Natural killer cell (primary cell): Measurements from ENCODE around the gene GABBR2. TPM values are rescaled to one million over a fixed set of nuclear protein-coding genes. Genes with fewer than 3 reads are reported as not detected.

Source experiments
- ATAC-seq, 3 donors: fragments of 150-1000 bp in 2 of 3; fragments of 200-7000 bp in 1 of 3; cut with Tn5 transposase; 1 replicate in 1 of 3; 2 replicates in 2 of 3; pipeline ENCODE4 v1.10.0; 2021; ENCODE audit warnings: mild to moderate bottlenecking in 2 of 3, moderate library complexity in 2 of 3
- DNase-seq, 2 donors: peaks; one replicate each; pipeline versions ENCODE4 v3.0.0 to v3.0.0-alpha.2; 2013 to 2021; ENCODE audit warnings: mixed read lengths in 1 of 2
- H3K27ac ChIP-seq: one replicate; pipeline ENCODE4 v1.5.1; 2013; ENCODE audit warnings: mild to moderate bottlenecking, low read length
- H3K27me3 ChIP-seq: one replicate; pipeline ENCODE4 v1.6.1; 2013; ENCODE audit warnings: low read length; ENCODE audit not compliant: control insufficient read depth, insufficient read depth
- H3K36me3 ChIP-seq: one replicate; pipeline ENCODE4 v1.6.1; 2013; ENCODE audit warnings: low read length; ENCODE audit not compliant: control insufficient read depth, insufficient read depth
- H3K4me1 ChIP-seq: one replicate; pipeline ENCODE4 v1.6.1; 2013; ENCODE audit warnings: low read length; ENCODE audit not compliant: control insufficient read depth, insufficient read depth
- H3K4me3 ChIP-seq: one replicate; pipeline ENCODE4 v1.5.1; 2013; ENCODE audit warnings: low read length
- H3K9me3 ChIP-seq: one replicate; pipeline ENCODE4 v1.6.1; 2013; ENCODE audit warnings: low read length; ENCODE audit not compliant: control insufficient read depth, insufficient read depth
- H3K27ac Mint-ChIP-seq, 2 donors: one replicate each; pipeline ENCODE4 v1.8.0; 2022; ENCODE audit warnings: mild to moderate bottlenecking in 2 of 2, mixed read lengths in 2 of 2, moderate library complexity in 1 of 2
- H3K27me3 Mint-ChIP-seq, 2 donors: one replicate each; pipeline ENCODE4 v1.8.0; 2022; ENCODE audit warnings: low read depth in 2 of 2, mixed read lengths in 2 of 2
- H3K36me3 Mint-ChIP-seq: one replicate; pipeline ENCODE4 v1.8.0; 2022; ENCODE audit warnings: mixed read lengths
- H3K4me1 Mint-ChIP-seq, 2 donors: one replicate each; pipeline ENCODE4 v1.8.0; 2022; ENCODE audit warnings: mixed read lengths in 2 of 2
- H3K4me3 Mint-ChIP-seq: one replicate; pipeline ENCODE4 v1.8.0; 2022; ENCODE audit warnings: mild to moderate bottlenecking, moderate library complexity, mixed read lengths
- H3K9me3 Mint-ChIP-seq, 2 donors: one replicate each; pipeline ENCODE4 v1.8.0; 2022; ENCODE audit warnings: mixed read lengths in 2 of 2
- CTCF ChIP-seq: fragments of 200-600 bp; IDR thresholded peaks from one replicate; pipeline ENCODE4 v1.8.0; 2022; ENCODE audit warnings: antibody characterized with exemption
- WGBS: methylation state at CpG from one replicate; pipeline ENCODE4 v1.1.7; 2013; ENCODE audit warnings: missing lambda C conversion rate; ENCODE audit not compliant: insufficient coverage; 5-methylcytosine and 5-hydroxymethylcytosine counted together
- intact Hi-C: fragments of 100-400 bp; cut with micrococcal nuclease; formaldehyde crosslinking; loops from one replicate; pipeline ENCODE4 v1.14.2; 2022
- total RNA-seq, 4 donors: library from RNA; stranded (reverse); fragments of 120-200 nt in 1 of 4; gene quantifications; one replicate each; pipeline versions ENCODE4 v1.2.3 to v1.2.4, GENCODE V29; 2013 to 2022

The GABBR2 gene
- total RNA-seq, 3 donors from 2014 or later (not counting 1 experiment from before 2014, with no cell fraction given), result not detected

GRCh38 chr9:98482226-98482625 is 226.5 kb downstream of the GABBR2 start:
- no peaks in the 10 kb centered on the region for H3K4me1 Mint-ChIP-seq
- 78% methylated on average over 5 of the region's 5 CpGs for WGBS
- no peak overlapping the region for H3K4me3 ChIP-seq
- H3K27me3 Mint-ChIP-seq, result peaks cover 22 to 53% of the 10 kb centered on the region in 2 donors
- H3K36me3 Mint-ChIP-seq, result no peaks in the 10 kb centered on the region
- TF ChIP-seq CTCF, result no peak
- no peaks in the 10 kb centered on the region for H3K9me3 ChIP-seq
- H3K4me3 Mint-ChIP-seq, result no peak overlapping the region
- peaks cover 5% of the 10 kb centered on the region for H3K27me3 ChIP-seq
- DNase-seq, result no peak
- no peak for ATAC-seq
- no peaks in the 10 kb centered on the region for H3K9me3 Mint-ChIP-seq
- no peaks in the 10 kb centered on the region for H3K36me3 ChIP-seq
- no peaks in the 10 kb centered on the region for H3K4me1 ChIP-seq
- intact Hi-C loops, result no loop called here
- H3K27ac Mint-ChIP-seq, result no peak overlapping the region
- H3K27ac ChIP-seq, result no peak overlapping the region

GRCh38 chr9:98481676-98482075 is 227.1 kb downstream of the GABBR2 start:
- Mint-ChIP-seq H3K4me3 (no peak overlapping the region), H3K27ac (no peak overlapping the region), H3K9me3 (no peaks in the 10 kb centered on the region), H3K36me3 (no peaks in the 10 kb centered on the region), H3K4me1 (no peaks in the 10 kb centered on the region), H3K27me3 (peaks cover 22 to 53% of the 10 kb centered on the region in 2 donors)
- Histone ChIP-seq H3K36me3 (no peaks in the 10 kb centered on the region), H3K27me3 (peaks cover 5% of the 10 kb centered on the region), H3K4me1 (no peaks in the 10 kb centered on the region), H3K4me3 (no peak overlapping the region), H3K9me3 (no peaks in the 10 kb centered on the region), H3K27ac (no peak overlapping the region)
- WGBS, result 63% methylated on average over 5 of the region's 5 CpGs
- intact Hi-C loops, result no loop called here
- ATAC-seq (no peak), DNase-seq (no peak)
- no peak for TF ChIP-seq CTCF

GRCh38 chr9:98479967-98480847 is 228.5 kb downstream of the GABBR2 start:
- Mint-ChIP-seq H3K27ac (no peak overlapping the region), H3K4me3 (no peak overlapping the region), H3K9me3 (no peaks in the 10 kb centered on the region), H3K4me1 (no peaks in the 10 kb centered on the region), H3K27me3 (peaks cover 23 to 53% of the 10 kb centered on the region in 2 donors), H3K36me3 (no peaks in the 10 kb centered on the region)
- intact Hi-C loops, result no loop called here
- TF ChIP-seq CTCF, result no peak
- H3K4me3 ChIP-seq, result no peak overlapping the region
- H3K27ac ChIP-seq, result no peak overlapping the region
- H3K27me3 ChIP-seq, result peaks cover 5% of the 10 kb centered on the region
- H3K9me3 ChIP-seq, result no peaks in the 10 kb centered on the region
- H3K4me1 ChIP-seq, result no peaks in the 10 kb centered on the region
- DNase-seq (no peak), ATAC-seq (no peak)
- H3K36me3 ChIP-seq, result no peaks in the 10 kb centered on the region
- WGBS, result 90% methylated on average over 5 of the region's 5 CpGs
